ENCODE data around the gene USP16. TPM values are rescaled to one million over a fixed set of nuclear protein-coding genes. Genes with fewer than 3 reads are reported as not detected.

Gene USP16
- total RNA-seq, 4 donors from 2014 or later = 26.2 to 64.7 (median 43.0) TPM

DNA sequence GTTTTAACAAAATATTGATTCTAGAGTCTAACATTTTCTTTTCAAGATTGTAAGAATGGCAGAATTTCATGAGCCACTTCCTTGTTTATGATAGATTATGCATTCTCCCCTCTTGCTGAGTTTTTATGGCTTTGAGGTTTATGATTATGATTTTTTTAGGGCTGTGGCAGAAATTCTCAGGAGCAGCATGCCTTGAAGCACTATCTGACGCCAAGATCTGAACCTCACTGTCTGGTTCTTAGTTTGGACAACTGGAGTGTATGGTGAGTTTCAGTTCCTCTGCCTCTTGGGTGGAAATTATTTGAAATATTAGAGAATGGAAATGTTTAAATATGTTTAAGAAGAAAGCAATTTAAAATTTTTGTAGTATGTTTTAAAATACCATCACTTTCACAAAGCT, 10.2 kb downstream of the USP16 start:
- TF ChIP-seq, protein P1, sequence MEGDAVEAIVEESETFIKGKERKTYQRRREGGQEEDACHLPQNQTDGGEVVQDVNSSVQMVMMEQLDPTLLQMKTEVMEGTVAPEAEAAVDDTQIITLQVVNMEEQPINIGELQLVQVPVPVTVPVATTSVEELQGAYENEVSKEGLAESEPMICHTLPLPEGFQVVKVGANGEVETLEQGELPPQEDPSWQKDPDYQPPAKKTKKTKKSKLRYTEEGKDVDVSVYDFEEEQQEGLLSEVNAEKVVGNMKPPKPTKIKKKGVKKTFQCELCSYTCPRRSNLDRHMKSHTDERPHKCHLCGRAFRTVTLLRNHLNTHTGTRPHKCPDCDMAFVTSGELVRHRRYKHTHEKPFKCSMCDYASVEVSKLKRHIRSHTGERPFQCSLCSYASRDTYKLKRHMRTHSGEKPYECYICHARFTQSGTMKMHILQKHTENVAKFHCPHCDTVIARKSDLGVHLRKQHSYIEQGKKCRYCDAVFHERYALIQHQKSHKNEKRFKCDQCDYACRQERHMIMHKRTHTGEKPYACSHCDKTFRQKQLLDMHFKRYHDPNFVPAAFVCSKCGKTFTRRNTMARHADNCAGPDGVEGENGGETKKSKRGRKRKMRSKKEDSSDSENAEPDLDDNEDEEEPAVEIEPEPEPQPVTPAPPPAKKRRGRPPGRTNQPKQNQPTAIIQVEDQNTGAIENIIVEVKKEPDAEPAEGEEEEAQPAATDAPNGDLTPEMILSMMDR (IDR thresholded peaks at IDR 0.05; ENCODE audit: low read depth) = no peak

DNA sequence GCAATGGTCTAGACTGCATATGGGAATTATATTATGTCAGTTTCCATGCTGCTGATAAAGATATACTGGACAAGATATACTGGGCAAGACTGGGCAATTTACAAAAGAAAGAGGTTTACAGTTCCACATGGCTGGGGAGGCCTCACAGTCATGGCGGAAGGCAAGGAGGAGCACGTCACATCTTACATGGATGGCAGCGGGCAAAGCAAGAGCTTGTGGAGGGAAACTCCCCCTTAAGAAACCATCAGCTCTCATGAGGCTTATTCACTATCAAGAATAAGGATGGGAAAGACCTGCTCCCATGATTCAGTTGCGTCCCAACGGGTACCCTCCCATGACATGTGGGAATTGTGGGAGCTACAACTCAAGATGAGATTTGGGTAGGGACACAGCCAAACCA, 27.8 kb downstream of the USP16 start:
- TF ChIP-seq, protein P1 (IDR thresholded peaks at IDR 0.05; ENCODE audit: low read depth) = no peak

DNA sequence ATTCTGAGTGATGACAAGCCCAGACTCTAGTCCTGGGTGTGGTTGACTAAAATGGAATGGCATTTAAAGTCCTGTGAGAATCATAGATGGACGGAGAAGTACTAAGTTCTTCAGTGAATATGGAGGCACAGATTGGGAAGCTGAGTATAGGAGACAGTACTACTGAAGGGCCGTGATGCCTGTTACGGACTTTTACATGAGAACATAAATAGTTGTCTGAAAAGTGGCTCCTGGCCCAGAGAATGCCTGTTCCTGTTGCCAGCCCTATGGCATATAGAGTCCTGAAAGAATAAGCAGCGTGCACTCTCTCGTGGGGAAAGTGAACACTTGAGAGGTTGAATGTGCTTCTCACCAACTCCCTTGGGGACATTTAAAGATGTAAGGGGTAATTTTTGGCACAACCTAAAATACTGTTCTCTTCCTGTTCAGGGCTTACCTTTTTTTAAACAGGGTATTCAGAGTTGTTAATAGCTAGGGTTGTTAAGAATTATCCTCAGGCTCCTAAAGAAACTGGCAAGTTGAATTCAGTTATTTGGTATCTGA, 28.6 kb downstream of the USP16 start:
- TF ChIP-seq, protein P1 (IDR thresholded peaks at IDR 0.05; ENCODE audit: low read depth) = no peak

DNA sequence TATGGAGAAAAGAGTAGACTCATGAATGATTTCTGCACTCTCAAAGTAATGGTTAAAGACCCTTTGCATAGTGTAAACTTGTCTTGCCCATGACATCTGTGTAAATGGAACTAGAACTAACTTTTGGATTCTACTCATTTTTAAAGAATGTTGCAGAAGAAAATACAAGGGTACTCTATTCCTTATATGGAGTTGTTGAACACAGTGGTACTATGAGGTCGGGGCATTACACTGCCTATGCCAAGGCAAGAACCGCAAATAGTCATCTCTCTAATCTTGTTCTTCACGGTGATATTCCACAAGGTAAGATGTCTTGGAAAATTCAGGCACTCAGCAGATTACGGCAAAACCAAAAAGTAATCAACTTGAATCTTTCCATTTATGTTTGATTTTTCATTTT, 29.2 kb downstream of the USP16 start:
- TF ChIP-seq, protein P1 (IDR thresholded peaks at IDR 0.05; ENCODE audit: low read depth) = no peak

DNA sequence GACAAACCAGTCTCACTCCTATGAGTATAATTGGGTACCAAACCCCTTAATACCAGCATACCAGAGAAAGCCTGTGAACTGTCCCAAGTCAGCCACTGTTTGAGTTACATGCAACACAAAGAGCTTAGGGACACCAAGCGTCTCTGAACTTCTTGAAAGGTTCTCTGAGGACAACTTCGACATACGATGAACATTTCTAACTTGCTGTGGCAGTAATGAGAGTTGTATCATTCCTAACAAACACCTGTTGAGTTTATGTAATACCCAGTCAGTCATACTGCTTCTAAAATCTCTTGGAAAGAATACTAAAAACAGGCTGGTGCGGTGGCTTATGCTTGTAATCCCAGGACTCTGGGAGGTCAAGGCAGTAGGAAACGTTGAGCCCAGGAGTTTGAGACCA, 30.6 kb downstream of the USP16 start:
- TF ChIP-seq, protein P1 (IDR thresholded peaks at IDR 0.05; ENCODE audit: low read depth) = no peak

DNA sequence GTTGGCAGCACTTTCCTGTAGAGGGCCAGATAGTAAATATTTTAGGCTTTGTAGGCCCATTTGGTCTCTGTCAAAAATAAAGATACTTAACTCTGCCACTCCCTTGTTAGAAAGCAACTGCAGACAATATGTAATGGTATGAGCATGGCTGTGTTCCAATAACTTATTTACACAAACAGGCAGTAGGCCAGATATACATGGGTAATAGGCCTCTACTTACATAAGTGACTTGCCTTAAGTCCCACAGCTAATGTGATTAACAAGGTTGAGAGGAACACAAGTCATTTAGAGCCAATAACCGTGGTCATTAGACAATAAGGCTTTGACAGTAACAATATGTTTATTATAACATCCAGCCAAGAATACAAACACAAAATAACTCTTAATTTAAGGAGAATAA, 31.5 kb downstream of the USP16 start:
- TF ChIP-seq, protein P1 (IDR thresholded peaks at IDR 0.05; ENCODE audit: low read depth) = no peak

DNA sequence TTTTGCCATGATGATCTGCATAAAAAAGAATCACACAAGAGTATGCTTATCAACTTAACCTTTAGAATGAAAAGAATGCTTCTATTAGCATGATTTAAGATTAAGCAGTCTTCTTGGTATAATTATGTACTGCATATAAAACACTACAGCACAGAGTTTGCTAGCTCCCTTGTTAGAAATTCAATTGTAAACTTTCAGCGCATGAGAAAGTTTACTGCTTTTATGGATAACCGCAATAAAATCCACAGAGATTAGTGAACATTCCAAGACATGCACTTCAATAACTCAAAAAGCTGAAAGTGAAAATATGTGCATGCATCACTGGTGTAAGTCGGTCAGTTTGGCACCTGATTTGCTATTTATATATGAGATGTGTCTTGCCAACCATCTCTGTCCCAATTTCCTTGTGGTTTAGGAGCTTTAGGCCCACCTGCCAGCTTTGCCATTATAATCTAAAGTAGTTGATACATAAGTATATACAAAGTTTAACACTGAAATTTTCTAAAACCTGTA, 32.1 kb downstream of the USP16 start:
- TF ChIP-seq, protein P1 (IDR thresholded peaks at IDR 0.05; ENCODE audit: low read depth) = no peak

Data from subcutaneous adipose tissue (tissue), 4 donors.